GM18520 (cell line): Measurements from ENCODE around the gene FREM2.

Source experiments
- ATAC-seq: cut with Tn5 transposase; IDR thresholded peaks from one replicate; pipeline ENCODE4 v1.9.1; 2021; ENCODE audit not compliant: unreplicated experiment

FREM2 gene

DNA sequence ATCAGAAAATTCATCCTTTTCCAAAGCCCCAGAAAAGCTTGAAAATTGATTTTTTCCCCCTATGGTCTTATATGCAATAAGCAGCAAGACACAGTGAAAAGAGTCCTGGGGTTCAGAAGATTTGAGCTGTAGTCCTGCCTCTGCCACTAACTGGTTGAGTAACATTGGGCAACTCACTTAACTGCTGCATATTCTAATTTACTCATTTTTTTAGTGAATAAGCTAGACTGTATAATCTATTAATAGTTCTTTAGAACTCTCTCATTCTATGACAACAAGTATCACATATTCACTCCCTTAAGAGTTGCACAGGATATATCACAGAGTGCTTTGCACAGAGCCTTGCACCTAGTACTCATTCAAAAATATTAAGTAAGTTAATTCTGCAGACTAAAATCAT, 192.9 kb downstream of the FREM2 start:
- no peak for ATAC-seq

DNA sequence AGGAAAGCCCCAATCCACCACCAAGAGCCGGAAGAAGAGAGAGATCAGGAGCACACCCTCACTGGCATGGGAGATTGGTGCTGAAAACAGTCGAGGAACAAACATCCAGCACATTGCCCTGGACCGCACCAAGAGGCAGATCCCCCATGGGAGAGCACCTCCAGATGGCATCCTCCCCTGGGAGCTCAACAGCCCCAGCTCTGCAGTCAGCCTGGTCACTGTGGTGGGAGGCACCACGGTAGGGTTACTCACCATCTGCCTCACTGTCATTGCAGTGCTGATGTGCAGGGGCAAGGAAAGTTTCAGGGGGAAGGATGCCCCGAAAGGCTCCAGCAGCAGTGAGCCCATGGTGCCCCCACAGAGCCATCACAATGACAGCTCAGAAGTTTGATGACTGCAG, 193.5 kb downstream of the FREM2 start:
- ATAC-seq: no peak

DNA sequence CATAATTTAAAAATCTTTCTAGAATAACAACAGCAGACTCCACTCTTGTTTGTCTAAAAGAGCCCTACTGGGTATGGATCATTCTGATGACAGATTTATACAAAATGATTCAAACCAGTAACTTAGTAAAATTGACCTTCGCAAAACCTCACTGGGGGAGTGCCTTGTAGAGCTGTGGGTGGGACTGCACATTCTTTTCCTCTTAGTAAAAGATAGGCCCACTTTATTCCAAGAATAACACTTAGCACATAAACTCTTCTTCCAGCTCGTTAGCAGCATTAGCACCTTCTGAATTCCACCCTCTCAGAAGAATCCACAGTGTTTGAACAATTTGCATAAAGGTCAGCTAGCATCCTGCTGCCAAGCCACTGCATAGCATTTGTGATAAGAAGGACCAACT, 196.9 kb downstream of the FREM2 start:
- no peak for ATAC-seq

DNA sequence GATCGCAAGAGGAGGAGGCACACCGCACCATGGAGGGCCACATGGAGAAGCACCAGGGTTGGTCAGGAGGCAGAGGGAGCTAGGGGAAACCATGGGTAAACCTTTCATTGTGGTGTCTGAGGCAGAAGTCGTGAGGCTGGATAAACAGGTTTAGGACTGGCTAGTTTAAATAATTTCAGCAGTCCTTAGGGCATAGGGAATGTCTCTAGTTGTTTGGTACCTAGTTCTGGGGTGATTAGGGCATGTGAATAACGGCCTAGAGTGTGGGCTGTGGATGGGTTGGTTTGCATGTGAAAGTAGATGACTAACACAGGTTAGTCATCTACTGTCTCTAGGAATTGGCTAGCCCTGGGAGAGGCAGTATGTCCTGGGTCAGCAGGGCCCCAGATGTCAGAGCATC, 201.4 kb downstream of the FREM2 start:
- no peak for ATAC-seq

DNA sequence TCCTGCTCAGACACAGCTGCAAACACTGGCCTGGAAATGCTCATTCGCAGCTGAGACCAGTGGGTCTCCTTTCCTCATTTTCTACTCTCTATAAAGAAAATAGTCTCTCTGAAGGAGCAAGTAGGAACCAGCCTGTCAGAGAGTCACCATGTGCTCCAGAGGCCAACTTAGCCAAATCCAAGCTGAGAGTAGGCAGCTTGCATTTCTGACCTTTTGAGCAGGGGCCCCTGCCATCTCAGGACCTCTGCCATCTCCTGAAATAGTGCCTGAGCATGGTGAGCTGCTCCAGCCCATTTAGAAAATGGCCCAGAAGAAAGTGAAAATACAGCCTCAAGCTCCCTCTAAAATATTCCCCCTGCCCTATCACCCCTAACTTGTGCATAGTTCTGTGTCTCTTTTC, 208.2 kb downstream of the FREM2 start:
- no peak for ATAC-seq

DNA sequence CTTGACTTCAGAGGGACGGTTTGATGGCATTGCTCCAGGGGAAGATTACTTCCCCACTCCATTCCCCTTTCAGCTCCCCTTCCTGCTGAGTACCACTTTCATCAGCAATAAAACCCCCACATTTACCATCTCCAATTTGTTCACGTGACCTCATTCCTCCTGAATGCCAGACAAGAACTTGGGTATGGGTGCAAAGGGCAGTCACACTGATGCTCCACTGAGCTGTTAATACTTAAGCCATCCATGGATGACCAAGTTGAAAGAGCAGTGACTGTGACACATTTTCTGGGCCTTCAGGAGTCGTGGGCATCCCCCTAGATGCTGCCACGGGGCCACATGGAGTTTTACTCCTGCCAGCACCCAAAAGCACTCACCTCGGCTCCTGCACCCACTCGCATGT, 210.6 kb downstream of the FREM2 start:
- no peak for ATAC-seq

DNA sequence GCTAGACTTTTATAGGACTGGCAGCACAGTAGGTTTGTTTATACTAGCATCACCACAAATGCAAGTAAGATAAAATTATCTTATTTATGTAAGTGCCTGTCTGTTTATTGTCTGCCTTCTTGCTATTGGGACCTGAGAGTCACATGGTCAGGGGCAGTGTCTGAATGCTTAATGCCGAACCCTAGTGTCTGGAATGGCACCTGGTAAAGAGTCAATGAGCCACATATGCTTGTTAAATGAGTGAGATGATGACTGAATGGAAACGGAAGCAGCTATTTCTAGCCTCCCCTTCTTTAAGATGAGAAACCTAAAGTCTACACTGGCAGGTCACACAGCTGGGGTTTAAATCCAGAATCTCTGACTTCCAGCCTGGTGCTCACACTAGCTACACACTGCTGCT, 211.6 kb downstream of the FREM2 start:
- no peak for ATAC-seq

DNA sequence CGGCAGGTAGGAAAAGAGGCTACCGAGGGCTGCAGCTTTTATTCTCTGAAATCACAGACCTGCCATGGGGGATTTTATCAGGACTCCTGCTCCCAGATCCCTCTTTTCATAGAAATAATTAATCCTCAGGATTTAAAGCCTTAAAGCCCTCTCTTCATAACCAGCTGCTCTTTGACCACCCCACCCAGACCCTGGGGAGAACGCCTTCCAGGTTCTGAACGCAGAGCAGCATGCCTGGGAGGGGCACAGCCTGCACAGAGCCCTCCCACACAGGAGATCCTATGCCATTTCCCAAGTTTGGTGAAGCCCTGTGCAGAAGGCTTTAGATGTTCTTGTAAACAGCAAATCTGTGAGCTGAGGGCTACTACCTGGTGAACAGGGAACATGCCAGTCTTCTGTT, 212.7 kb downstream of the FREM2 start:
- ATAC-seq: no peak

DNA sequence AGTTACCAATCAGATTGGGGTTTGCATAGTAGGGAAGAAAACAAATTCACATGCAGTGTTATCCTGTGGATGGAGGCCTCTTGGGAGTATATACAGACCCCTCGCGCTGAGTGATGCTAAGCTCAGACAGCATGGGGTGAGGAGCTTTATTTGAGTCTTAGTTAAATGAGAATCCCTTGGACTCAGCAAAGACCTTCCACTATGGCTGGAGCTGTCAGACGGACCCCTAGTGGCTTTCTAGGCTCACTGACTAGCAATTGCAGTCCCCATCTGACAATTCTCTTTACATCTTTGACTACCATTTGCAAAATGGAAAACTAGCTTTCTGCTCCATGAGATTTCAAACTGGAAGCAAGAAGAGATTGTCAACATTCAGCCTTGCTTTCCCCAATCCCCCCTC, 213.3 kb downstream of the FREM2 start:
- no peak for ATAC-seq

DNA sequence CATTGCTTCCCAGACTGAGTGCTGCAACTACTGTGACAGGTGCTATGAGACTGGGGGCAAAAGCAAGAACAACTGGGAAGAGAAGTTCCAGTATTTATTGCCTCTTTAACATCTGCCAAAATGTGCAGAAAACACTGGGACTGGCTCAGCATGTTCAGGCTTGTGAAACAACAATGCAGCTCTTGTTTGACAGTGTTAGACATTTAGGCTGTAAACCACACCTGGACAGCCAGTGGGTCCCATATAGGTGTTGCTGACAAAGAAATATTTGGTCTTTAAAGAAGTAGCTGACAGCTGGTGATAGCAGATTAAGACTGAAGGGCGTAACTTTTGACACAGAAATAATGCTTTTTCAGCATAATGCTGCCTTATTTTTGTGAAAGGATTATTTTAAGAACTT, 215.7 kb downstream of the FREM2 start:
- ATAC-seq: no peak

DNA sequence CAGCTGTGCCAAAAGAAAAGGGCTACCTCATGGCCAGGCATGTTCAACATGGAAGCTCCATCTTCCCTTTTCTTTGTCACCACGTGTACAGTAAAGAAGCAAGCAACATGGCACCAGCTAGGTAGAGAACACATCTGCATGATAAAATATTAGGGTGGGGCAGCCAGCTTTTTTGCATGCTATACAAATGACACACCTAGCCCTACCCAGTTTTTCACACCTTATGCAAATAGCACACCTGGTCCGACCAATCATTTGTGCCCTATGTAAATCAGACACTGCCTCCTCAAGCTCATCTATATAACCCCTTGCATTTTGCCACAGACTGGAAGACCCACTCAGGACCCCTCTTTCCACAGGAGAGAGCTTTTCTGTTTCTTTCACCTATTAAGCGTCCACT, 218.2 kb downstream of the FREM2 start:
- ATAC-seq: no peak

DNA sequence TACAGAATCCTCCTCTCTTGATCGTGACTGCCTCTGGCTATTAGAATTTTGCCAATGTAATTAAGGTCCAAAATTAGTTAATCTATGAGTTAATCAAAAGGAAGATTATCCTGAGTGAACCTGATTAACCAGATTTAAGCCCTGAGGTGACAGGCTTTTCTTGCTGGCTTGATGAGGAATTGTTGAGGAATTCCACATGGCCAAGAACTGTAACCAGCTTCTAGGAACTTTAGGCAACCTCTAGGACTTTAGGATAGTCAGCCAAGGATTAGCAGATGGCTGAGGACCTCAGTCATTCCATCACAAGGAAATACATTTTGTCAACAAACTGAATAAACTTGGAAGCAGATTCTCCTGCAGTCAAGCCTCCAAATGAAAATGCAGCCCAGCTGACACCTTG, 219.0 kb downstream of the FREM2 start:
- no peak for ATAC-seq

DNA sequence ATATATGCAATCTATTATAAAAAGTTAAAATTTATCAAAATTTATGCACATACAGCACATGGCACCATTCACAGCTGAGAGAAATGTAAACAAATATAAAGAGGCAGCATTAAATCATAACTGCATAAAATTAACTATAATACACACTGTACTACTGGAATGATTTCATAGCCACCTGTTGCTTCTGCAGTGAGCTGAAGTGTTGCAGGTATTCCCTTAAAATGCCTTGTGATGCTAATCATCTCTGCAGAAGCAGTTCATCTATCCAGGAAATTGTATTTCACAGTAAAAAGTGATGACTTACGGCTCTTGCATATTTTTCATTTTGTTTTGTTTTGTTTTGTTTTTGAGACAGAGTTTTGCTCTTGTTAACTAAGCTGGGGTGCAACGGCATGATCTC, 221.7 kb downstream of the FREM2 start:
- ATAC-seq: no peak

DNA sequence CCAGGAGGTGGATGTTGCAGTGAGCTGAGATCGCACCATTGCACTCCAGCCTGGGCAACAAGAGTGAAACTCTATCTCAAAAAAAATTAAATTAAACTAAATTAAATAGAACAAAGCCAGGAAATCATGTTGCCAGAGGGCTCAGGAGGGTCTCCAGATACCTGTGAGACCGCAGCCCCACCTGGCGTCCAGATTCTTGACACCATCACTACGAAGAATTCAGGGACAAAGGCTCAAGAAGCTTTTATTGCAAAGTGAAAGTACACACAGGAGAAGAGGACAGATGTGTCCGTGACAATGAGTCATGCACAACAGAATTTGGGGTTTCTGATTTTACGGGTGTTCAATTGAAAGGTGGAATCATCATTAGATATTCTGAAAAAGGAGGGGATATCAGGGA, 227.2 kb downstream of the FREM2 start:
- no peak for ATAC-seq

DNA sequence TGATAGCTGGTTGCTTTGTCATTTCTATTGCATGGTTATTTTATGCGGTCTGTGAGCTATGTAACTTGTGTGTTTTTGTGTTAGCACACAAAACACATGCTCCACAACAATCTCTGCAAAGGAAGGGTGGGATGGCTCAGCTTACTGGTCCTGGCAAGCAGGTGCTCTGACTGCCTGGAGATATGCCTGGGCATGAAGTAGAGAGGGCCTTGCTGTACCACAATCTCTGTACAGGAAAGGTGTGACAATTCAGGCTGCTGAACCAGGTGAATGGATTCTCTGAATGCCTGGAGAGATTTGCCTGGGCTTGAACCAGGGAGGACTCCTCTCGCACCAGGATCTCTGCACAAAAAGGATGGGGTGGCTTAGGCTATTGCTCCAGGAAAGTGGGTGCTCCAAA, 234.2 kb downstream of the FREM2 start:
- no peak for ATAC-seq

DNA sequence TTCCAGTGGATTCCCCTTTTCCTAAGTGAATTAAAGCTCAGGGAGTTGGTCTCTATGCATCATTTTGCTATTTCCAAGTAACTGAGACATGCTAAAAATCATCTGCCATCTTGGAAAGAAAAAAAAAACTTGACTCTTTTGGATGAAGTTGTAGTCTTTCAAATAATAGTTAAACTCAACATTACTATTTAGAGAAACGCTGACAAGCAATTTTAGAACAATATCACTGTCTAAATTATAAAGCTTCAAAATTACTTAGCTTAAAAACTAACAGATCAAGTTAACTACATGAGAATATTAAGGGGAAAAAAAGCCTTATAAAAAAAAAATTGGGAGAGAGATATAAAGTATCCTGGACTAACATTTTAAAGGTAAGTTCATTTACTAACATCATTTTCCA, 235.3 kb downstream of the FREM2 start:
- no peak for ATAC-seq

DNA sequence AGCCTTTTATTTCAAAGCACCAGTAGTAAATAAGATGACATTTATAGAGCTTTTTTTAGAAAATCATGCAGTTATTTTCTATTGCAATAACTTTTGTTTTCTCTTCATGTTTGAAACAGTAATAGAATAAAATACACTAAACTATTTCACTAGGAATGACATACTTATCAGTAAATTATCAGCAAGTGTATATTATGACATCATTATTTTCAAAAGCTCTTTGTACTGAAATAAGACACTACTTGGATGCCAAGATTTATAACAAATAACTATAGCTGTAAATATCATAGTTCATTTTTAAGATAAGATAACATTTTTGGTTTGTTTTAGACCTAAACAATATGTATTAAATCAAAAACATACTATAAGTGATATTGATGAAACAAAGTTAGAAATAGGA, 246.9 kb downstream of the FREM2 start:
- no peak for ATAC-seq
